ENCODE measurements around the gene SPACA7.
"Not testable (repeated sequence)": the region's sequence is repeated elsewhere in the genome, so short reads cannot be mapped to it uniquely, and the experiment has no call there.

SPACA7 gene

GRCh38 chr13:112368883-112369282, 7.3 kb upstream of the SPACA7 start:
- Histone ChIP-seq H3K4me1 (ENCODE audit: control insufficient read depth, insufficient read depth, low read length, unreplicated experiment) (no peaks in the 10 kb centered on the region), H3K4me3 (ENCODE audit: low read depth, low read length) (no peak overlapping the region), H3K27ac (ENCODE audit: low read depth, low read length) (no peak overlapping the region), H3K27me3 (ENCODE audit: insufficient read depth, low read length) (no peaks in the 10 kb centered on the region), H2AFZ (ENCODE audit: low read length, unreplicated experiment) (no peak overlapping the region), H3K36me3 (ENCODE audit: insufficient read depth, low read length) (no peaks in the 10 kb centered on the region), H3K79me2 (ENCODE audit: control insufficient read depth, insufficient read depth, low read length, unreplicated experiment) (no peaks in the 10 kb centered on the region)

DNA sequence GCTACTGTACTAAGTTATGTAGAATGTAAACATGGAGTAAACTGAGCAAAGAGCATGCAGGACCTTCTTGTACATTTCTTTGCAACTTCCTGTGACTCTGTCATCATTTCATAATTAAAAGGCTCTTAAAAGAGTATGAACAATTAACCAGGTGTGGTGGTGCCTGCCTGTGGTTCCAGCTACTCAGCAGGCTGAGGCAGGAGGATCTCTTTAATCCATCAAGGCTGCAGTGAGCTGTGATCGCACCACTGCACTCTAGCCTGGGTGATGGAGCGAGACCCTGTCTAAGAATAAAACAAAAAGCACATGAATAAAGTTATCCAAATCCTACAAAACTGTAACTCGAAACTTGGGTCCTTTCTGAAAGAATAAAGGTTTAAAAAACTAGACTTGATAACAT, 5.8 kb upstream of the SPACA7 start:
- Histone ChIP-seq H3K79me2 (ENCODE audit: control insufficient read depth, insufficient read depth, low read length, unreplicated experiment) (no peaks in the 10 kb centered on the region), H3K4me1 (ENCODE audit: control insufficient read depth, insufficient read depth, low read length, unreplicated experiment) (no peaks in the 10 kb centered on the region), H3K27me3 (ENCODE audit: insufficient read depth, low read length) (no peaks in the 10 kb centered on the region), H3K36me3 (ENCODE audit: insufficient read depth, low read length) (no peaks in the 10 kb centered on the region), H3K27ac (ENCODE audit: low read depth, low read length) (no peak overlapping the region), H3K4me3 (ENCODE audit: low read depth, low read length) (no peak overlapping the region), H2AFZ (ENCODE audit: low read length, unreplicated experiment) (no peak overlapping the region)

DNA sequence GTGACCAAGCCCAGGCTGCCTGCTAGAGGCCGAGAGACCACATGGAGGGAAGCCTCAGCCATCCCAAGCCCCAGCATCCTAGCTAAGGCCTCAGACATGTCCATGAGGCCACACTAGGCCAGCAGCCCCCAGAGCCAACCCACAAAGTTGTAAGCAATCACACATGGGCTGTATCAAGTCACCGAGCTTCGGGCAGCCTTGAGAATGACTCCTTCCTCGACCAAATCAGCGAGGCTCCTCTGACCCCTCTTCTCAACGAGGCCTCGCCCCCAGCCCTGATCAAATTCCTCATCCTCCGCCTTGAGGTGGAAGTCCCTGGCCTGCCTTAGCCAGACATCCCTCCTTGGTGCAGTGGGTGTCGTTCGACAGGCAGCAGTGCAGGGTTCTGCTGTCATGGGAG, 1.9 kb upstream of the SPACA7 start:
- H2AFZ ChIP-seq (ENCODE audit: low read length, unreplicated experiment): no peak overlapping the region
- no peaks in the 10 kb centered on the region for H3K79me2 ChIP-seq (ENCODE audit: control insufficient read depth, insufficient read depth, low read length, unreplicated experiment)
- no peak overlapping the region for H3K27ac ChIP-seq (ENCODE audit: low read depth, low read length)
- no peaks in the 10 kb centered on the region for H3K4me1 ChIP-seq (ENCODE audit: control insufficient read depth, insufficient read depth, low read length, unreplicated experiment)
- H3K4me3 ChIP-seq (ENCODE audit: low read depth, low read length): no peak overlapping the region
- no peaks in the 10 kb centered on the region for H3K27me3 ChIP-seq (ENCODE audit: insufficient read depth, low read length)
- no peaks in the 10 kb centered on the region for H3K36me3 ChIP-seq (ENCODE audit: insufficient read depth, low read length)

DNA sequence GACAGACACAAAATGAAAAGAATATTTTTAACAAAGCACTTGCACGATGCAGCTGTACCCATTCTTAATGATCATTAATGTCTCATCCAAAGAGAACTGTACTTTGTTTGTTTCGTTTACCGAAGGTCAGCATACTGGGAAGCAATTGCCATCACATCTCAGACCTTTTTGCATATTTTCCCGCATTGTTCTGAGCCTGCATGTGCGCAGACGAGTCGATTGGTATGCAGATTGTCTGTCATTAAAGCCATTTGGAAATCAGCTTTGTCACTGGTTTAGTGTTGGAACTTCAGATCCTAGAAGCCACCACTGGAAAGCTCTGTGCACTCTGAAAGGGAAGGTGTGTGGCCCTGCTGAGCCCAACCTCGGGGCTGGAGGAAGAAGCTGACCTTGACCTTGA, 15.6 kb downstream of the SPACA7 start:
- H3K36me3 ChIP-seq (ENCODE audit: insufficient read depth, low read length): no peaks in the 10 kb centered on the region
- H3K27me3 ChIP-seq (ENCODE audit: insufficient read depth, low read length): no peaks in the 10 kb centered on the region
- H3K4me3 ChIP-seq (ENCODE audit: low read depth, low read length): no peak overlapping the region
- H2AFZ ChIP-seq (ENCODE audit: low read length, unreplicated experiment): no peak overlapping the region
- H3K27ac ChIP-seq (ENCODE audit: low read depth, low read length): no peak overlapping the region
- no peaks in the 10 kb centered on the region for H3K4me1 ChIP-seq (ENCODE audit: control insufficient read depth, insufficient read depth, low read length, unreplicated experiment)
- H3K79me2 ChIP-seq (ENCODE audit: control insufficient read depth, insufficient read depth, low read length, unreplicated experiment): no peaks in the 10 kb centered on the region

DNA sequence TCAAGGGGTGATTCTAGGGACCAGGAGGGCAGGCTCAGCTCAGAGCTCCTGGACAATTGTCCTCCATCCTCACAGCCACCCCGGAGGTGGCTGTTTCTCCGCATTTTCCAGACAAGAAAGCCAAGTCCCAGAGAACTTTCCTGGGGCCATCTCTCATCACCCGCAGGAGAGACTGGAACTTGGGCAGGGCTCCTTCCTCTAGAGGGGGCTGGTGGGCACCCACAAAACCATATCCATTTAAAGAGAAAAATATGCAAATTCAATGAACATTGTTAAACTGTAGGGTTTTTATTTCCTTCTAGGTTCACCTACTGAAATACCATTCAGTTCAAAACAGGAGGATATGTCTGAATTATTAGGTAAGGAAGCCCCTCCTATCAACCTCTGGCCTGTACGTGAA, 16.6 kb downstream of the SPACA7 start:
- Histone ChIP-seq H3K79me2 (ENCODE audit: control insufficient read depth, insufficient read depth, low read length, unreplicated experiment) (no peaks in the 10 kb centered on the region), H3K27ac (ENCODE audit: low read depth, low read length) (no peak overlapping the region), H3K4me3 (ENCODE audit: low read depth, low read length) (no peak overlapping the region), H3K4me1 (ENCODE audit: control insufficient read depth, insufficient read depth, low read length, unreplicated experiment) (no peaks in the 10 kb centered on the region), H3K36me3 (ENCODE audit: insufficient read depth, low read length) (no peaks in the 10 kb centered on the region), H3K27me3 (ENCODE audit: insufficient read depth, low read length) (no peaks in the 10 kb centered on the region), H2AFZ (ENCODE audit: low read length, unreplicated experiment) (no peak overlapping the region)

DNA sequence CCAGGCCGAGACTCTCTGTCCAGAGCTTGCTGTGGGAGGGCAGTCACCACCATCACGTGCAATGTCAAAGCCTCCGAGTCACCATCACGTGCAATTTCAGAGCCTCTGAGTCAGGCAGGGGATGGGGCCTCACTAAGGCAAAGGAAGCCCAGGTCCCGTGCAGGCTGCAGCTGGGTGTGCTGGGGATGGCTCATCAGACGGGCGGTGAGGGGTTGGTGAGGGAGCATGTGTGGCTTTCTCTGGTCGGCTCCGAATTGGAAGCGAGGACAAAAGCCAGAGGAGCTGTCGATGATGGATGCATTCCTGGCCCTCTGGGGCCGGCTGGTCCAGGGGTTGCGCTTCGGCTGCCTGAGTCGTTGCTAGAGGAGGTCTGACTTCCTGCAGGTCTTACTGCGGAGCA, 18.9 kb downstream of the SPACA7 start:
- not testable (repeated sequence) for H2AFZ ChIP-seq (ENCODE audit: low read length, unreplicated experiment)

DNA sequence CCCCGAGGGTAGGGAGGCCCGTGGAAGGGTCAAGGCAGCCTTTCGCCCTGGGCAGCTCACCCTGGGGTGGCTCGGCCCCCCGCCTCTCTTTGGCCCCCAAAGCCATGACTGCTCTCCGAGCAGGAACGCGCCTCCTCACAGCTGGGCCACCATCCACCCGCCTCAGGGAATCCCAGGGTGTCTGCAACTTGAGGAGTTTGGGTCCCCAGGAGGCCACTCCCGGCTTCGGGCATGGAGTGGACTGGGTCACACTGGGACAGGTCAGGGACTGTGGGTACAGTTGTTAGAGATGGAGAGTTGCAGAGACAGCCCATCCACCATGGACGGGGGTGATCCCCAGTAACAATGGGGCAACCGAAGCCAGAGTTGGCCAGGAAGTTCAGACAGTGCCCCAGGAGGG, 19.8 kb downstream of the SPACA7 start:
- H3K27me3 ChIP-seq (ENCODE audit: insufficient read depth, low read length); H2AFZ ChIP-seq (ENCODE audit: low read length, unreplicated experiment); H3K36me3 ChIP-seq (ENCODE audit: insufficient read depth, low read length); H3K4me1 ChIP-seq (ENCODE audit: control insufficient read depth, insufficient read depth, low read length, unreplicated experiment); H3K27ac ChIP-seq (ENCODE audit: low read depth, low read length); H3K79me2 ChIP-seq (ENCODE audit: control insufficient read depth, insufficient read depth, low read length, unreplicated experiment); H3K4me3 ChIP-seq (ENCODE audit: low read depth, low read length): not testable (repeated sequence)

More for the DNA sequence above, 18.9 kb downstream of the SPACA7 start:
- not testable (repeated sequence) for H3K36me3 ChIP-seq (ENCODE audit: insufficient read depth, low read length); H3K27ac ChIP-seq (ENCODE audit: low read depth, low read length); H3K27me3 ChIP-seq (ENCODE audit: insufficient read depth, low read length); H3K79me2 ChIP-seq (ENCODE audit: control insufficient read depth, insufficient read depth, low read length, unreplicated experiment); H3K4me3 ChIP-seq (ENCODE audit: low read depth, low read length); H3K4me1 ChIP-seq (ENCODE audit: control insufficient read depth, insufficient read depth, low read length, unreplicated experiment)

DNA sequence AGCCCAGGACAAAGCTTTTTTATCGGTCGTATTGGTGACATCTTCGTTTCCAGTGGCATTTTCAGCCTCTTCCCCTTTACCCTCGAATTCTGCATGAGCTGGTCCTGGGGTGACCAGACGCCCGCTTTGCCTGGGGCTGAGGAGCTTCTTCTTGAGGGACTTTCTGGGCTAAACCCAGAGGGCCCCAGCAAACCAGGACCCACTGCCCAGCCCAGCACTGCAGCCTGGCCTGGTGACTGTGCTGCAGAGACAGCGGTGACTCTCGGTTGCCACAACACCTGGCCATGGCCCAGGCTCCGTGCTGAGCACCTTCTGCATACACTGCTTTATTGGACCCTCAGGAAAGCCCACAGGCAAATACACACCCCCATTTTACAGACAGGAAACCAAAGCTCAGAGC, 21.0 kb downstream of the SPACA7 start:
- no peak overlapping the region for H3K4me3 ChIP-seq (ENCODE audit: low read depth, low read length)
- H3K27me3 ChIP-seq (ENCODE audit: insufficient read depth, low read length): no peaks in the 10 kb centered on the region
- no peak overlapping the region for H3K27ac ChIP-seq (ENCODE audit: low read depth, low read length)
- no peaks in the 10 kb centered on the region for H3K36me3 ChIP-seq (ENCODE audit: insufficient read depth, low read length)
- no peaks in the 10 kb centered on the region for H3K79me2 ChIP-seq (ENCODE audit: control insufficient read depth, insufficient read depth, low read length, unreplicated experiment)
- no peaks in the 10 kb centered on the region for H3K4me1 ChIP-seq (ENCODE audit: control insufficient read depth, insufficient read depth, low read length, unreplicated experiment)
- H2AFZ ChIP-seq (ENCODE audit: low read length, unreplicated experiment): no peak overlapping the region

DNA sequence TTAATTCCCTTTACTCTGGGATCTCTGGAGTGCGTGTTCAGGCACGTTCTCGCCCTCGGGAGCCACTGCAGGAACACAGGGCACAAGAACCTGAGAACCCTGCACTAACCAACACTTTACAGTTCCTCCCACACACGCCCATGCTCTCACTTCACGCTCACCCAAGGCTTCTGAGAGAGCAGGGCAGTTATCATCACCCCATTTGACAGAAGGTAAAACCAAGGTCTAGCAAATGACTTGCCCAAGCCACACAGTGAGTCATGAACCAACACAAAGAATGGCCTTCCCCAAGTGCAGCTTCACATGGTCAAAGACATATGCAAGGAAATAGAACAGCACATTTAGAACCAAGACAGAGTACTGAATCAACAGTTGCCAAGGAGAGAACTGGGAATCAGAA, 22.2 kb downstream of the SPACA7 start:
- H3K36me3 ChIP-seq (ENCODE audit: insufficient read depth, low read length); H2AFZ ChIP-seq (ENCODE audit: low read length, unreplicated experiment); H3K79me2 ChIP-seq (ENCODE audit: control insufficient read depth, insufficient read depth, low read length, unreplicated experiment); H3K4me3 ChIP-seq (ENCODE audit: low read depth, low read length); H3K27me3 ChIP-seq (ENCODE audit: insufficient read depth, low read length); H3K4me1 ChIP-seq (ENCODE audit: control insufficient read depth, insufficient read depth, low read length, unreplicated experiment); H3K27ac ChIP-seq (ENCODE audit: low read depth, low read length): not testable (repeated sequence)

DNA sequence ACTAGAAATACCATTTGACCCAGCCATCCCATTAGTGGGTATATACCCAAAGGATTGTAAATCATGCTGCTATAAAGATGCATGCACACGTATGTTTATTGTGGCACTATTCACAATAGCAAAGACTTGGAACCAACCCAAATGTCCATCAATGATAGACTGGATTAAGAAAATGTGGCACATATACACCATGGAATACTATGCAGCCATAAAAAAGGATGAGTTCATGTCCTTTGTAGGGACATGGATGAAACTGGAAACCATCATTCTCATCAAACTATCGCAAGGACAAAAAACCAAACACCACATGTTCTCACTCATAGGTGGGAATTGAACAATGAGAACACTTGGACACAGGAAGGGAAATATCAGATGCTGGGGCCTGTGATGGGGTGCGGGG, 33.7 kb downstream of the SPACA7 start:
- H3K79me2 ChIP-seq (ENCODE audit: control insufficient read depth, insufficient read depth, low read length, unreplicated experiment); H3K27me3 ChIP-seq (ENCODE audit: insufficient read depth, low read length); H2AFZ ChIP-seq (ENCODE audit: low read length, unreplicated experiment); H3K36me3 ChIP-seq (ENCODE audit: insufficient read depth, low read length); H3K27ac ChIP-seq (ENCODE audit: low read depth, low read length); H3K4me3 ChIP-seq (ENCODE audit: low read depth, low read length); H3K4me1 ChIP-seq (ENCODE audit: control insufficient read depth, insufficient read depth, low read length, unreplicated experiment): not testable (repeated sequence)

GRCh38 chr13:112416647-112417046, 40.5 kb downstream of the SPACA7 start:
- H3K4me3 ChIP-seq (ENCODE audit: low read depth, low read length): no peak overlapping the region
- no peaks in the 10 kb centered on the region for H3K79me2 ChIP-seq (ENCODE audit: control insufficient read depth, insufficient read depth, low read length, unreplicated experiment)
- H3K27me3 ChIP-seq (ENCODE audit: insufficient read depth, low read length): no peaks in the 10 kb centered on the region
- no peak overlapping the region for H2AFZ ChIP-seq (ENCODE audit: low read length, unreplicated experiment)
- no peak overlapping the region for H3K27ac ChIP-seq (ENCODE audit: low read depth, low read length)
- no peaks in the 10 kb centered on the region for H3K4me1 ChIP-seq (ENCODE audit: control insufficient read depth, insufficient read depth, low read length, unreplicated experiment)
- no peaks in the 10 kb centered on the region for H3K36me3 ChIP-seq (ENCODE audit: insufficient read depth, low read length)

- no peaks in the 10 kb centered on the region for H3K4me1 ChIP-seq (ENCODE audit: control insufficient read depth, insufficient read depth, low read length, unreplicated experiment)
- H2AFZ ChIP-seq (ENCODE audit: low read length, unreplicated experiment): no peak overlapping the region
- H3K36me3 ChIP-seq (ENCODE audit: insufficient read depth, low read length): no peaks in the 10 kb centered on the region
- no peak overlapping the region for H3K4me3 ChIP-seq (ENCODE audit: low read depth, low read length)
- no peak overlapping the region for H3K27ac ChIP-seq (ENCODE audit: low read depth, low read length)
- no peaks in the 10 kb centered on the region for H3K79me2 ChIP-seq (ENCODE audit: control insufficient read depth, insufficient read depth, low read length, unreplicated experiment)
- no peaks in the 10 kb centered on the region for H3K27me3 ChIP-seq (ENCODE audit: insufficient read depth, low read length)
Measured at GRCh38 chr13:112417079-112417478, 40.9 kb downstream of the SPACA7 start.
